Stomach smooth muscle (tissue), 2 donors: ENCODE data around the gene CRMP1.
"Not testable (repeated sequence)": the region's sequence is repeated elsewhere in the genome, so short reads cannot be mapped to it uniquely, and the experiment has no call there.

Experiments used
- H3K27ac ChIP-seq: one replicate; pipeline ENCODE4 v1.7.0; 2013; ENCODE audit warnings: mild to moderate bottlenecking, low read length, inconsistent platforms
- H3K27me3 ChIP-seq, 2 donors: one replicate each; pipeline ENCODE4 v1.7.0; 2013; ENCODE audit warnings: low read length in 2 of 2; ENCODE audit not compliant: insufficient read depth in 2 of 2, control insufficient read depth in 1 of 2
- H3K36me3 ChIP-seq, 2 donors: one replicate each; pipeline ENCODE4 v1.7.0; 2013; ENCODE audit warnings: low read length in 2 of 2; ENCODE audit not compliant: control insufficient read depth in 2 of 2, insufficient read depth in 2 of 2
- H3K4me1 ChIP-seq: one replicate; pipeline ENCODE4 v1.7.0; 2013; ENCODE audit warnings: low read length; ENCODE audit not compliant: control insufficient read depth, insufficient read depth
- H3K4me3 ChIP-seq, 2 donors: one replicate each; pipeline ENCODE4 v1.7.0; 2013; ENCODE audit warnings: low read length in 2 of 2
- H3K9ac ChIP-seq, 2 donors: one replicate each; pipeline ENCODE4 v1.7.0; 2013; ENCODE audit warnings: low read length in 2 of 2, mild to moderate bottlenecking in 1 of 2
- H3K9me3 ChIP-seq, 2 donors: one replicate each; pipeline ENCODE4 v1.7.0; 2013; ENCODE audit warnings: low read length in 2 of 2; ENCODE audit not compliant: control insufficient read depth in 2 of 2
- donor health status: healthy.
- donor health status: Pancreatic carcinoma.

Gene CRMP1

DNA sequence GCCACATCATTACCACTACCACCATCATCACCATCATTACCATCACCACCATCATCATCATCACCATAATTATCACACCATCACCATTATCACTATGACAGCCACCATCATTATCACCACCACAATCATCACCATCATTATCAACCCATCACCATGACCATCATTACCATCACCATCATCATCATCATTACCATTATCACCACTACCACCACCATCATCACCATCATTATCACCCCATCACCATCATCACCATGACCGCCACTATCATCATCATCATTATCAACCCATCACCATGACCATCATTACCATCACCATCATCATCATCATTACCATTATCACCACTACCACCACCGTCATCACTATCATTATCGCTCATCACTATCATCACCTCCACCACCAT, 36.5 kb downstream of the CRMP1 start:
- H3K9me3 ChIP-seq, H3K36me3 ChIP-seq, H3K27ac ChIP-seq, H3K4me1 ChIP-seq, H3K27me3 ChIP-seq, H3K9ac ChIP-seq, H3K4me3 ChIP-seq: not testable (repeated sequence)

GRCh38 chr4:5854929-5855328, 38.0 kb downstream of the CRMP1 start:
- Histone ChIP-seq H3K27me3 (peaks cover 0 to 7% of the 10 kb centered on the region in 2 donors), H3K27ac (no peak overlapping the region), H3K9ac (no peak overlapping the region), H3K4me1 (no peaks in the 10 kb centered on the region), H3K36me3 (no peaks in the 10 kb centered on the region), H3K4me3 (no peak overlapping the region), H3K9me3 (no peaks in the 10 kb centered on the region)

DNA sequence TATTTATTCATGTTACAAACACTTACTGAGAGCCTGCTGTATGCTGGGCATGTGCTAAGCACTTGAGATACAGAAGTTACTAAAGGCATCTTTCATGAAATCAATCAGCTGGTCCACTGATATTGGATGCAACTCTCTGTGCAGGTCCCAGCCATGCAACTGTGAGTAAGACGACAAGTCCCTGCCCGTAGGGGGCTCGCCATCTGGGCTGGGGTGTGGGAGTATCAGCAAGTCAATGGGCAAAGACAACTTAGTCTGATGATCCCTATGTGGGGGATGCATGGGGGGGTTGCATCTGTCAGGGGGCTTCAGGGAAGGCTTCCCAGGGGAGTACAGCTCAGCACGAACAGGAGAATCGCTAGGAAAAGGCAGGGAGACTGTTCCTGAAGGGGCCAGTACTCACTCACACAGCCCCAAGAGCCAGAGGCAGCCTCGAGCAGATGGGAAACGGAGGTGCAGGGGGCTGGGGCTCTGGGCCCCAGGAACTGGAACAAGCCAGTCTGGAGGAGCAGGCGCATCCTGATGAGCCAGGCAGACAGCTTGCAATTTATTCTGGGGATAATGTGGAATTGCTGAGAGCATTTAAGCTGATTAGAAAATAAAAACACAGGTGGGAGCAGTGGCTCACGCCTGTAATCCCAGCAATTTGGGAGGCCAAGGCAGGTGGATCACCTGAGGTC, 40.2 kb downstream of the CRMP1 start:
- Histone ChIP-seq H3K4me1 (no peaks in the 10 kb centered on the region), H3K27ac (no peak overlapping the region), H3K4me3 (no peak overlapping the region), H3K9ac (no peak overlapping the region), H3K27me3 (peaks cover 0 to 7% of the 10 kb centered on the region in 2 donors), H3K9me3 (no peaks in the 10 kb centered on the region), H3K36me3 (no peaks in the 10 kb centered on the region)

GRCh38 chr4:5851637-5852301, 41.1 kb downstream of the CRMP1 start:
- Histone ChIP-seq H3K27me3 (peaks cover 0 to 7% of the 10 kb centered on the region in 2 donors), H3K9ac (no peak overlapping the region), H3K36me3 (no peaks in the 10 kb centered on the region), H3K4me1 (no peaks in the 10 kb centered on the region), H3K9me3 (no peaks in the 10 kb centered on the region), H3K27ac (no peak overlapping the region), H3K4me3 (no peak overlapping the region)

- no peaks in the 10 kb centered on the region for H3K9me3 ChIP-seq
- peak overlapping the region; percentile 31 to 58 for H3K4me3 ChIP-seq
- H3K27me3 ChIP-seq, result no peaks in the 10 kb centered on the region
- H3K9ac ChIP-seq, result no peak overlapping the region
- no peaks in the 10 kb centered on the region for H3K36me3 ChIP-seq
- H3K4me1 ChIP-seq, result peaks cover 13% of the 10 kb centered on the region
- no peak overlapping the region for H3K27ac ChIP-seq
These were observed 47.6 kb downstream of the CRMP1 start for GRCh38 chr4:5845035-5845905.

DNA sequence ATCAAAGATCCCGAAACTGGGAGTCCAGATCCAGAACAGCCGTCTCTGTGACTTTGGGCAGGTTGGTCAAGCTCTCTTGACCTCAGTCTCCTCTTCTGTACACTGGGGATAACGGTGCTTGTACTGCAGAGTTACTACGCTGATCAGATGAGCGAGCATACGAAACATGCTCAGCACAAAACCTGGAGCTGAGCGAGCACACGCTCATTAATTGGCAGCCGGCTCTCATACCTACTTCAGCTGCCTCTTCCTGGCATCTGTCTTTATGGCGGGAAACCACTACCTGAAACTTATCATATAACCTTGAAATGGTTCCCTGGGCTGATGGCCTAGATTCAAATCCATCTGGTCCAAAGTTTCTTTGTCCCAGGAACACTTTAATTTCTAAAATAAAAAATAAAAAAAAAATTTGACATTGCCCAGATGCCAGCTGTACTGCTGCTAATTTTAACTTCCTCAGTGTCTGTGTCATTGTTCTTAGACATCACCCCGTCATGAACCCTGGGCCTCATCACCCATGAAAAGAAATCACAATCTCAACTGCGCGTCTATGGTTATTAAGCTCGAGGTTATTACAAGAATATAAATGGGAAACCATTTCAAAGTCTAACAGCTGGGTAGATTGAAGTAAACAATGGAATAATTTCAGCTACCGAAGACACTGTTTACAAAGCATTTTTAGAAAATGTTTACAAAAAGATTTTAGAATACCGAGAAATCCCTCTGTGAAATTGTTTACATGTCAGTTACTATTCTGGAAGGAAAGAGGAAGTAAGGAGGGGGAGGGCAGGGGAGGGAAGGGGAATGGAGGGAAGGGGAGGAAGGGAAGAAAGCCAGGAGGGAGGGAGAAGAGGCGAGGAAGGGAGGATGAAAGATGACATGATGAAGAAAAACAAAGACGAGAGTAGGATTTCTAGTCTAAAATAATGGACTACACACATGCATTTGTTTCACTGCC, 49.0 kb downstream of the CRMP1 start:
- Histone ChIP-seq H3K27me3 (no peaks in the 10 kb centered on the region), H3K9me3 (no peaks in the 10 kb centered on the region), H3K9ac (no peak overlapping the region), H3K4me1 (peaks cover 13% of the 10 kb centered on the region), H3K36me3 (no peaks in the 10 kb centered on the region), H3K27ac (no peak overlapping the region), H3K4me3 (peak overlapping the region; percentile 31 to 58)

DNA sequence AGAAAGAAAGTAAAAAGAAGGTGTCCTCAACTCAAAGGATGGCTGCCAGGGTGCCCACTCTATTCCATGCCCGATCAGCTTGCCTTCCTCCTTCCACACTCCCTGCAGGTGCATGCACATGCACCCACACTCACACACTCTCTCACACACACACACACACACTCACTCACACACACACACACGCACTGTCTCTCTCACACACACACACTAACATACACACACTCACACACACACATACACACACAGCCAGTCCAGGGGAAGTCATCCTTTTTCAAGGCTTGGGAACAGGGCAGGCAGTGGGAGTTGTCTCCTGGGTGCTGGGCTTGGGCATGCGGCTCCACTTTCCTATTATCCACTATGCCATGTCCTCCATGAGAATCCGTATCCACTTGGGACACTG, 50.4 kb downstream of the CRMP1 start:
- Histone ChIP-seq H3K27ac (no peak overlapping the region), H3K36me3 (no peaks in the 10 kb centered on the region), H3K4me3 (no peak overlapping the region)

DNA sequence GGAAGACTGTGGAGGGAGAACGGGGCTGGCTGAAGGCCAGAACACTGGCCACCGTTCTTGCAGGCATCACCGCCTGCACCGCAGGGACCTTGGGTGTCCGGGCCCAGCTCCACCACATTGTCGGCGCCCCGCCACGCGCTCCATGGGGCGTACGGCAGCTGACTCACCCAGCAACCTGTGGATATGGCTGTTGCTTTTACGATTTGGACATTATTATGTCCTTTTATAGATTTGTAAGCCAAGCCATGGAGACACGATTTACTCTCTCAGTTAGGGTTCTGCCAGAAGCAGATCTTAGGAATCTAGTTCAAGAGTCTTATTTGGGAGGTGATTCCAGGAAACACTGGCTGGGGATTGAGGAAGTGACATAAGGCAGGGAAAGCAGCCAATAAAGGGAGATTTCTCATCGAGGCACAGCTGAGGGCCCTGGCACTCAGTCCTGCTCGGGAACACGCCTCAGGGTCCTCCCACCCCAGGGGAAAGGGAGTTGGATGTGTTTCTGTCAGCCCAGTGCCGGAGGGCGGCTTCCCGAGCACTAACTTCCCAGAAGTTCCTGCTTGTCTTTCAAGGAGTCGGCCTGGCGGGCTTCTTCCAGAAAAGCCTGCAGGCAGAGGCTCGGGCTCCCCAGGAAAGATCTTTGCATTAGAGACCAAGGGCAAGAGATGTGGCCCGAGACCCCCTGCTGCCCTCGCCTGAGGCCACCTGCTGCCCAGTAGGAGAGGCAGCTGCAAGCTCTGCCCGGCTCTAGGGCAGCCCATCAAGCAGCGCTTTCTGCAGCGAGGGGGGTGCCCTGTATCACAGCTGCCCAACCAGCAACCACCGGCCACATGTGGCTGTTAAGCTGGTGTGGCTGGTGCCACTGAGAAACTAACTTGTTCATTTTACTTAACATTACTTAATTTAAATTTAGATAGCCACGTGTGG, 52.9 kb downstream of the CRMP1 start:
- no peak overlapping the region for H3K9ac ChIP-seq
- H3K36me3 ChIP-seq, result no peaks in the 10 kb centered on the region
- peaks cover 9% of the 10 kb centered on the region for H3K4me1 ChIP-seq
- H3K9me3 ChIP-seq, result no peaks in the 10 kb centered on the region
- no peaks in the 10 kb centered on the region for H3K27me3 ChIP-seq
- H3K4me3 ChIP-seq, result peak overlapping the region in 1 of 2 donors; percentile 57
- peak overlapping the region; percentile 11 for H3K27ac ChIP-seq

More for the DNA sequence above, 50.4 kb downstream of the CRMP1 start:
- Histone ChIP-seq H3K27me3 (no peaks in the 10 kb centered on the region), H3K9ac (no peak overlapping the region), H3K9me3 (no peaks in the 10 kb centered on the region), H3K4me1 (peaks cover 13% of the 10 kb centered on the region)

- Histone ChIP-seq H3K9ac (no peak overlapping the region), H3K36me3 (no peaks in the 10 kb centered on the region), H3K27ac (peak overlapping the region; percentile 11), H3K4me3 (no peak overlapping the region), H3K9me3 (no peaks in the 10 kb centered on the region), H3K4me1 (peaks cover 2% of the 10 kb centered on the region), H3K27me3 (no peaks in the 10 kb centered on the region)
These were observed 53.6 kb downstream of the CRMP1 start for GRCh38 chr4:5839332-5839731.
